Activated CD8-positive, alpha-beta memory T cell treated with anti-CD3 and anti-CD28 coated beads for 1 hour (primary cell): ENCODE results near the gene GTF2H1.

Source experiments
- DNase-seq, 2 donors: peaks; one replicate each; pipeline ENCODE4 v3.0.0-alpha.2; 2020; ENCODE audit warnings: low read depth in 1 of 2; ENCODE audit errors: extremely low read depth in 1 of 2

The GTF2H1 gene

GRCh38 chr11:18321969-18322711 is at the start of gene GTF2H1, which contains the start of gene HPS5:
Gene GTF2H1, plus strand, starts transcription at chr11:18322567. Its CDS starts 10,508 bp downstream, at chr11:18333075.
Gene HPS5, minus strand, starts transcription at chr11:18322140. Its CDS starts 4,282 bp downstream, at chr11:18317858.
- peak; percentile 93 to 94 for DNase-seq

GRCh38 chr11:18277565-18278271 is 44.6 kb upstream of the GTF2H1 start:
- DNase-seq, result no peak

- DNase-seq, result no peak
Measured at GRCh38 chr11:18280438-18281045, 41.8 kb upstream of the GTF2H1 start.

DNA sequence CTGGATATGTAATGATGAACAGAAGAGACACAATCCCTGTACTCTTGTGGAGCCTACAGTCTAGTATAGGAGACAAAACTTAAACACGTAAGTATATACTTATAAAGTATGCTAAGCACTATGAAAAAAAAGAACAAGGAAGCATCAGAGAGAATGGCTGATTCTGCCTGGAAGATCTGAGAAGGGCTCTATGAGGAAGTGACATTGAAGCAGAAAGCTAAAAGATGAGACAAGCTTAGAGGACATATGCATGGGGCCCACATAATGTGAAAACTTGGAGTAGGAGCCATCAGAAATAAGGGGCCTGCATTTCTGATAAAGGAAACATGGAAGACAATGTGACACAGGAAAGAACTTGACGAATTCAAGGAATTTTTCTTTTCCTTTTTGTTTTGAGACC is 39.7 kb upstream of the GTF2H1 start:
- no peak for DNase-seq

DNA sequence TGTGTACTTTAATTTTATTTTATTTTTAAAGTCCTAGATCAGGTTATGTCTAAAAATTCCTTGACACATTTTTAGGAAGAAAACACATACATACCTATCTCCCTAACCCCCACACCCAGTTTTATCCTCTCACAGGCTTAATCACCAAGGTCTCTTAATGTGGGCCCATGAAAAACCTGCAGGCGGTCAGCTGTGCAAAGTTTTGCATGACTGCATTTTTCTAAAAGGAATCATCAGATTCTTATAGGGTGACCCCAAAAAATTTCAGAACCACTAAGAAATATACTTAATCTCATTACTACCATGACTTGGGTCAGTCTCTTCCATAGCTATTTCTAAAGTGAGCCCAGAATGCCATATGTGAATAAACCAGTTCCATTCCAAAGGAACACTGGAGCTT is 36.5 kb upstream of the GTF2H1 start:
- no peak for DNase-seq

- no peak for DNase-seq
Measured at GRCh38 chr11:18288911-18289310, 33.5 kb upstream of the GTF2H1 start.

DNA sequence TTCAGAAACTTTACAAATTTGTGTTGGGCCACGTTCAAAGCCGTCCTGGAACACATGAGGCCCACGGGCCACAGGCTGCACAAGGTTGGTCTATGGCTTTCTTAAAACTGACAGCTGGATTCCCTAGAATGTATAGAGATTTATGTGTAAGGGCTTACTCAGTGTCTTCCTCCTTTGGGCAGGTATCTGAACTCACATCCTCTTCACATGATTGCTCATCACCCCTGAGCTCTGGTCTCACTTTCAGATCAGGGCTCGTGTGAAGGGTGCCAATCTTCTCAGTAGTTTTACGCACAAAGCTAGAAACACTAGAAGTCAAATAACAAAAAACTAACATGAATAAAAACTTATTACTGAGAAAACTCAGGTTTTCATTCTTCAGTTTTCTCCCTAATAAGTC is 27.5 kb upstream of the GTF2H1 start:
- no peak for DNase-seq

GRCh38 chr11:18295316-18295715 is 27.1 kb upstream of the GTF2H1 start:
- no peak for DNase-seq

DNA sequence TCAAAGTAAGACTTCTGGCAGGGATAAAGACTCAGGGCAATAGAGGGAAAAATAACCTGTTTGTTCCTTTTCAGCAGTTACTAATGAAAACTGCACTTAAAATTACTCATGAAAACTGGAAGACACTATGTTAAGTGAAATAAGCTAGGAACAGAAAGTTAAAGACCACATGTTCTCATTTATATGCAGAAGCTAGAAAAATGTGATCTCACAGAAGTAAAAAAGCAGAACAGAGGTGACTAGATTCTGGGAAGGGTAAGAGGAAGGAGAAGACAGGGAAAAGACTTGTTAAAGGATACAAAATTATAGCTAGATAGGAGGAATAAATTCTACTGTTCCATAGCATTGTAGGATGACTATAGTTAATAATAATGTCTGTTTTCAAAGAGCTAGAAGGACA is 22.6 kb upstream of the GTF2H1 start:
- DNase-seq, result no peak

DNA sequence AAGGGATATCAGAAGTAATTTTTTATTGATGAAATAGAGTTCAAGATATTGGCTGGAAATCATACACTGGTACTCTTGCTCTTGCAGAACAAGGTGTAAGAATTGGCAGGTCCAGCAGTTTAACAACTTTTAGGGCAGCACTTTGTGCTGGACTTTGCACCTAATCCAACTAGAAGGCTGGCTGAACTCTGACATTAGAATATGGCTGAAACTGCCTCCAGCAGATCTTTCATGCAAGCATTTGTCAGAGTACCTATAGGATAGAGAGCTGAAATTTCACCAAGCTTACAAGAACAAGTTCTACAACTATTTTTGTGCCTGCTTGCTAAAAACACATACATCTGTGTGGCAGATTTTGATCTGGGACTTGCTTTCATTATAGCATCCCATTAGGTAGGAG is 17.6 kb upstream of the GTF2H1 start:
- no peak for DNase-seq

DNA sequence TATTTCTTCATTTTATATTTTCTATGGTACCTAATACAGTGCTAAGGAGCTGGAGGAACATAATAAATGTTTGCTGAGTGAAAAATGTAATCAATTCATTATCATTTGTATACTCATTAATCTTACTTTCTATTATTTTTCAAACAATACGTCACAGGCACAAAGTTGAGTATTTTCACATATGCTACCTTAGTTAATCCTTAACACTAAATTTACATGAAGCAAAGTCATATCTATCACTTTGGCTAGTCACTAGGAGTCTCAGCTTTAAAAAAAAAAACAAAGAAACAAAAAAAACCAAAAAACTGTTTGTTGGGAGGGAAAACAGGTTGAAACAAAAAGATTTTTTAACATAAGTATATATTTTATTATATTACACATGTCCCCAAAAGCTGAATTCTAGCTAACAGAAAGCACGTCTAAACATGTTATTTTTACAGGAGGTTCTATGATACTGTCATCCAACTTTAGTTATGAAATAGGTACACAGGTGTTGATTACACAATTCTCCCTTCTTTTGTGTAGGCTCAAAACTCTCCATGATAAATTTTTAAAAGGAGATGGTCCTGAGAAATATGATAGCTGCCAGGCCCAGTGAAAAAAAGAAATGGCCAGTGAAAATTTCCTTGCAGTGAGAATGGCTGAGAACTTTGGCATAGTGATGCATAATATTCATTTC is 14.8 kb upstream of the GTF2H1 start:
- DNase-seq, result no peak

DNA sequence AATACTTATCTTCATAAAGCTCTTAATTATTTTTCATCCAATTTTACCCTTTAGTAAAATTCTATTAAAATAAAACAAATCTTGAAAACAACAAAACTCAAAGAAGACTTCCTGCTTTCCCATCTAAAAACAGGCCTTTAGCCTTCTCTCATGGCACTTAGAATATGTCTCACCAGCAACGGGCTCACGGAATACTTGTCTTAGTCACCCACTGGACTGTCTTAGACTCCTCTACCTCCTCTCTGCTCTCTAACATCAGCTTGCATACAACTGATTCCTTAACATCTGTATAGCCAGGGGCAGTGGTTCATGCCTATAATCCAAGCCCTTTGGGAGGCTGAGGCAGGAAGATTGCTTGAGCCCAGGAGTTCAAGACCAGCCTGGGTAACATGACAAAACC is 14.1 kb upstream of the GTF2H1 start:
- DNase-seq, result no peak

GRCh38 chr11:18309691-18310090 is 12.7 kb upstream of the GTF2H1 start:
- no peak for DNase-seq

DNA sequence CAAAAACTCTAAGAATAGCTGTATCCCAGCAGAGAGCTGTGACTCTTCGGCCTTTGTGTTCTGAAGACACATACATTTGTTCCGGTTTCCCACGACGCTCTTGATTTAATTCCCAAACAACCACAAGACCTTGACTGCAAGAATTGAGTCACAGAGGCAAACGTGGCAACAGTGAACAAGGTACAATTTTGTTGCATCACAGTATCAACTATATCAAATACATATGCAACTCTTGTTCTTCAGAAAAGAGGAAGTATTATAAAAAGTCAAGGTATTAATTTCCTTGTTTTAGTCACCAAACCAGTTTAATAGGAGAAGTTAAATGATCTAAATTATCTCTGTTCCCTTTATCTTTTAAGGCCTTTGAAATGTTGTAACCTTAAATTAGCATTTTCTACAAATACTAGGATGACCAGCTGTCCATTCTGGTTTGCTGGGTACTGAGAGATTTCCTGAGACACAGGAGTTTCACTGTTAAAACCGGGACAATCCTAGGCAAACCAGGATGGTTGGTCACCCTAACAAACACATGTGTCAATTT is 11.5 kb upstream of the GTF2H1 start:
- DNase-seq, result no peak

GRCh38 chr11:18312012-18312411 is 10.4 kb upstream of the GTF2H1 start:
- DNase-seq, result no peak

DNA sequence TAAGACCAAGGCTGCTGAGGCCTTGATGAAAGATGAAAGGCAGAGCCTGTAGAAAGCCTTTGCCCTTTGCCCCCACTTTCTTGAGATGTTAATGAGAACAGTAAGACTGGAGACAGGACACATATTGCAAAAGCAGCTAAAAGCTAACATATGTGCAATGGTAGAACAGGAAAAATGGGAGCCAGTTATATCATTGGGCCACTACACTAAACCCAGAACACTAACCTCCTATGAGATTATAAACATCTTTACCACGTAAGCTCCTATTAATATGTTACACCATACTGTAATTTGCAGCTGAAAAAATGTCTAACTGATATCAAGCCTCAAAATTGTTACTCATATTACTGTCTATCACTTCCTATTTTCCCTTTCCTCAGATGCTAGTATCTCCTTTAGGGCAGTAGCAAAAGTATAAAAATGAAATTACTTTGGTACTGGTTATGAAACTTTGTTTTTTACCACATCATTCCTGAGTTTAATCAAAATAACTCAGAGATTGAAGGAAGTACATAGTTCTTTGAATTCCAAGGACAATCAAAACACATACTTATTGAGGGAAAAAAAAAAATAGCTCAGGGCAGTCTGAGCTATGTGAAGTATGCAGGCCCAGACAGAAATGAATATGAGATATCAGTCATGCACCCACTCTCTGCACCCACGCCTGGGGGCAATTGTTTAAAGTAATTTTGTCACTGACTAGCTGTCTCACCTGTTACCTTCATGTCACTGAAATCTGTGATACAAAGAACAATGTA is 9.5 kb upstream of the GTF2H1 start:
- DNase-seq, result no peak

DNA sequence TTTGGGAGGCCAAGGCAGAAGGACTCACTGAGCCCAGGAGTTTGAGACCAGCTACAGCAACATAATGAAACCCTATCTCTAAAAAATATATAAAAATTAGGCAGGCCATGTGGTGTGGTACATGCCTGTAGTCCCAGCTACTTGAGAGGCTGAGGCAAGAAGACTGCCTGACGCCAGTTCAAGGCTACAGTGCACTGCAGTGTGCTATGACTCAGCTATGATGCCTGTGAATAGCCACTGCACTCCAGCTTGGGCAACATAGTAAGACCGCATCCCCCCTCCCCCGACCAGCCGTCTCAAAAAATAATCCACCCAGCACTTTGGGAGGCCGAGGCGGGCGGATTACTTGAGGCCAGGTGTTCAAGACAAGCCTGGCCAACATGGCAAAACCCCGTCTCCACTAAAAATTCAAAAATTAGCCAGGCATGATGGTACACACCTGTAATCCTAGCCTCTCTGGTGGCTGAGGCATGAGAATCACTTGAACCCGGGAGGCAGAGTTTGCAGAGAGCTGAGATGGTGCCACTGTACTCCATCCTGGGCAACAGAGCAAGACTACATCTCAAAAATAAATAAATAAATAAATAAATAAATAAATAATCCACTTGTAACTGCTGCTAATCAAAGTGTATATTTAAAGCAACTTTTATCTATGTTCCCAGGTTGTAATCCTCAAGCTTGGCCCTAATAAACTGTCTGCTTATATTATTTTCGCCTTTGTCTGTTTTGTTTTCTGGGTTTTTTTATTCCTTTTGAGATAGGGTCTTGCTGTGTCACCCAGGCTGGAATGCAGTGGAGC is 8.2 kb upstream of the GTF2H1 start:
- no peak for DNase-seq

DNA sequence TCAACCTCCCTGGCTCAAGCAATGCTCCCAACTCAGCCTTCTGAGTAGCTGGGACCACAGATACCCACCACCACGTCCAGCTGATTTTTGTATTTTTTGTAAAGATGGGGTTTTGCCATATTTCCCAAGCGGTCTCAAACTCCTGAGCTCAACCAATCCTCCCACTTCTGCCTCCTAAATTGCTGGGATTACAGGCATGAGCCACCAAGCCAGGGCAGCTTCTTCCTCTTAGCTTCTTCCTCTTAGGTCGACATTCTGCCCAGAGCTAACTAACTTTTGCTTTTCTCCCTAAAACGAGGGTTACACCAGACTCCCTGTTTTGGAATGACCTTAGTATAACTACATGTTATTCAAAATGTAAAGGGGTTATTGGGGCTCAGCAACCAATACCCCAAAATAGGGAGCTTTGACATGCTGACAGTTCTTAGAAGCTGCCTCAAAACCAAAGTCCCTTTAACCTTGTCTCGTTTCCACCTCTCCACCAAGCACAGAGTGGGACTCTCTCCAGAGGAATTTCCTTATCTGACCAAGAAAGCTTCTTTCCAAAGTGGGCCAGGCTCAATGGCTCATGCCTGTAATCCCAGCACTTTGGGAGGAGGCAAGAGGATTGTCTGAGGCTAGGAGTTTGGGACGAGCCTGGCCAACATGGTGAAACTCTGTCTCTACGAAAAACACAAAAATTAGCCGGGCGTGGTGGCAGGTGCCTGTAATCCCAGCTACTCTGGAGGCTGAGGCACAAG is 7.4 kb upstream of the GTF2H1 start:
- DNase-seq, result no peak

- no peak for DNase-seq
Measured at GRCh38 chr11:18315893-18316292, 6.5 kb upstream of the GTF2H1 start.
